Breast epithelium (tissue), 4 donors: ENCODE measurements around the gene CLASP1. TPM values are rescaled to one million over a fixed set of nuclear protein-coding genes. Genes with fewer than 3 reads are reported as not detected.
"Not testable (repeated sequence)": the region's sequence is repeated elsewhere in the genome, so short reads cannot be mapped to it uniquely, and the experiment has no call there.

Source experiments
- DNase-seq, 2 donors: peaks; one replicate each; pipeline ENCODE4 v3.0.0-alpha.2; 2019; ENCODE audit warnings: low spot score in 2 of 2
- H3K27ac ChIP-seq, 2 donors: fragments of 200-600 bp; sonication (generic) in 1 of 2; one replicate each; pipeline ENCODE4 v1.5.1; 2016 to 2019; ENCODE audit warnings: mild to moderate bottlenecking in 1 of 2
- H3K27me3 ChIP-seq, 2 donors: fragments of 200-600 bp; sonication (generic) in 1 of 2; one replicate each; pipeline versions ENCODE4 v1.5.1 to v1.6.0; 2017 to 2019; ENCODE audit warnings: control low read depth in 1 of 2, mild to moderate bottlenecking in 1 of 2
- H3K36me3 ChIP-seq: fragments of 200-600 bp; one replicate; pipeline ENCODE4 v1.5.1; 2019
- H3K4me1 ChIP-seq, 2 donors: fragments of 200-600 bp; sonication (generic); one replicate each; pipeline ENCODE4 v1.5.1; 2016 to 2019; ENCODE audit warnings: control low read depth in 1 of 2
- H3K4me3 ChIP-seq, 3 donors: fragments of 200-600 bp; sonication (generic); 1 replicate in 2 of 3; 2 replicates in 1 of 3; pipeline ENCODE4 v1.5.1; 2016 to 2019; ENCODE audit warnings: mild to moderate bottlenecking in 3 of 3, moderate library complexity in 2 of 3
- H3K9me3 ChIP-seq, 2 donors: fragments of 200-600 bp; sonication (generic) in 1 of 2; one replicate each; pipeline ENCODE4 v1.5.1; 2016 to 2019; ENCODE audit warnings: control low read depth in 1 of 2
- POLR2A ChIP-seq: fragments of 450-650 bp; IDR thresholded peaks from one replicate; pipeline ENCODE4 v1.6.1; 2016; ENCODE audit warnings: antibody characterized with exemption, mild to moderate bottlenecking, moderate library complexity
- POLR2AphosphoS5 ChIP-seq, 3 donors: sonication (generic); formaldehyde crosslinking; IDR thresholded peaks; one replicate each; pipeline ENCODE4 v1.6.1; 2017; ENCODE audit warnings: antibody characterized with exemption in 3 of 3
- intact Hi-C: fragments of 100-400 bp; cut with DNase I; formaldehyde crosslinking; loops from one replicate; pipeline ENCODE4 v1.15.1; 2023; ENCODE audit warnings: low total_unique reads
- total RNA-seq, 3 donors: library from RNA; depleted of rRNA; stranded (reverse); fragments of >200 nt; gene quantifications; one replicate each; pipeline ENCODE4 v1.1.0, GENCODE V29; 2016
- TF ChIP-seq, protein P1 (sequence below), 3 donors: fragments of 450-650 bp; IDR thresholded peaks; one replicate each; pipeline ENCODE4 v1.5.1; 2016 to 2017; ENCODE audit warnings: antibody characterized with exemption in 3 of 3, mild to moderate bottlenecking in 3 of 3, moderate library complexity in 3 of 3

Gene CLASP1
- total RNA-seq, 3 donors from 2014 or later: 80.3 to 106 (median 98.7) TPM

DNA sequence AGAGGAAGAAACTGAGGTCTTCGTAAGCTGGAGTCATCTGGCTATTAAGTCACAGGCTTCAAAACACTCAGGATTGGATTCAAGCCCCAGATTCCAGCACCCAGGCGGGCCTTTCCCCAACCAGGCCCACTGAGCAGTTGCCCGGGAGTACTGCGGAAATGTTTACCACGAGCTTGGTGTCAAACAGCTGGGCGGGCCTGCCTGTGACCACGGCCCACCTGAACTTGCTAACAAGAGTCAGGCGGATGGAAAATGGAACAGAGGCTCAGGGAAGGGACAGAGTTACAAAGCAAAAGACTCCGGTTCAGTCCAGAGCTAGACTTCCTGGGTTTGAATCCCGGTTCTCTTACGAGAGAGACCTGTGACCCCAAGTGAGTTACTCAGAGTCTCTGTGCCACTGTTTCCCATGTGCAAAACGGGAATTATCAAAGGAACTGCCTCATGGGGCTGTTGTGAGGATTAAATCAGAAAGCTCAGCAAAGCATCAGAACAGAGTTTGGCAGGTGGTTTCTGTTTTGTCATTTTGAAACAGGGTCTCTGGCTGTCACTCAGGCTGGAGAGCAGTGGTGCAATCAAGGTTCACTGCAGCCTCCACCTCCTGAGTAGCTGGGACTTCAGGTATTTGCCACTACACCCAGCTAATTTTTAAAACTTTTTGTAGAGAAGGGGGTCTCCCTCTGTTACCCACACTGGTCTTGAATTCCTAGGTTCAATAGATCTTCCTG, 315.3 kb downstream of the CLASP1 start:
- H3K27me3 ChIP-seq: no peaks in the 10 kb centered on the region
- no peaks in the 10 kb centered on the region for H3K4me1 ChIP-seq
- no peak overlapping the region for H3K4me3 ChIP-seq
- no peaks in the 10 kb centered on the region for H3K36me3 ChIP-seq
- intact Hi-C loops: no loop called here
- H3K9me3 ChIP-seq: no peaks in the 10 kb centered on the region
- no peak overlapping the region for H3K27ac ChIP-seq
- no peak for DNase-seq
- TF ChIP-seq POLR2AphosphoS5 (IDR thresholded peaks at IDR 0.05) (no peak), POLR2A (no peak)
- TF ChIP-seq, protein P1, sequence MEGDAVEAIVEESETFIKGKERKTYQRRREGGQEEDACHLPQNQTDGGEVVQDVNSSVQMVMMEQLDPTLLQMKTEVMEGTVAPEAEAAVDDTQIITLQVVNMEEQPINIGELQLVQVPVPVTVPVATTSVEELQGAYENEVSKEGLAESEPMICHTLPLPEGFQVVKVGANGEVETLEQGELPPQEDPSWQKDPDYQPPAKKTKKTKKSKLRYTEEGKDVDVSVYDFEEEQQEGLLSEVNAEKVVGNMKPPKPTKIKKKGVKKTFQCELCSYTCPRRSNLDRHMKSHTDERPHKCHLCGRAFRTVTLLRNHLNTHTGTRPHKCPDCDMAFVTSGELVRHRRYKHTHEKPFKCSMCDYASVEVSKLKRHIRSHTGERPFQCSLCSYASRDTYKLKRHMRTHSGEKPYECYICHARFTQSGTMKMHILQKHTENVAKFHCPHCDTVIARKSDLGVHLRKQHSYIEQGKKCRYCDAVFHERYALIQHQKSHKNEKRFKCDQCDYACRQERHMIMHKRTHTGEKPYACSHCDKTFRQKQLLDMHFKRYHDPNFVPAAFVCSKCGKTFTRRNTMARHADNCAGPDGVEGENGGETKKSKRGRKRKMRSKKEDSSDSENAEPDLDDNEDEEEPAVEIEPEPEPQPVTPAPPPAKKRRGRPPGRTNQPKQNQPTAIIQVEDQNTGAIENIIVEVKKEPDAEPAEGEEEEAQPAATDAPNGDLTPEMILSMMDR (IDR thresholded peaks at IDR 0.05): no peak

GRCh38 chr2:121333231-121333630, 316.0 kb downstream of the CLASP1 start:
- no peaks in the 10 kb centered on the region for H3K27me3 ChIP-seq
- H3K4me3 ChIP-seq: no peak overlapping the region
- TF ChIP-seq POLR2AphosphoS5 (IDR thresholded peaks at IDR 0.05): no peak
- TF ChIP-seq, protein P1 (IDR thresholded peaks at IDR 0.05): no peak
- no peak for TF ChIP-seq POLR2A
- no peaks in the 10 kb centered on the region for H3K4me1 ChIP-seq
- no peak for DNase-seq
- no peaks in the 10 kb centered on the region for H3K9me3 ChIP-seq
- no peaks in the 10 kb centered on the region for H3K36me3 ChIP-seq
- intact Hi-C loops: no loop called here
- no peak overlapping the region for H3K27ac ChIP-seq

DNA sequence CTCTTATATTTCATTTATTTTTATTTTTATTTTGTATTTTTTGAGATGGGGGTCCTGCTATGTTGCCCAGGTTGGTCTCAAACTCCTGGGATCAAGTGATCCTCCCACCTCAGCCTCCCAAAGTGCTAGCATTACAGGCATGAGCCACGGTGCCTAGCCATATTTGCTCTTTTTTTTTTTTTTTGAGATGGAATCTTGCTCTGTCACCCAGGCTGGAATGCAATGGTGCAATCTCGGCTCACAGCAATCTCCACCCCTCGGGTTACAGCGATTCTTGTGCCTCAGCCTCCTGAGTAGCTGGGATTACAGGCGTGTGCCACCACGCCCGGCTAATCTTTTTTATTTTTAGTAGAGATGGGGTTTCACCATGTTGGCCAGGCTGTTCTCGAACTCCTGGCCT, 317.9 kb downstream of the CLASP1 start:
- intact Hi-C loops, H3K27me3 ChIP-seq, H3K4me3 ChIP-seq, H3K27ac ChIP-seq, H3K9me3 ChIP-seq, H3K36me3 ChIP-seq, DNase-seq, H3K4me1 ChIP-seq: not testable (repeated sequence)

- DNase-seq: no peak
- Histone ChIP-seq H3K36me3 (no peaks in the 10 kb centered on the region), H3K9me3 (no peaks in the 10 kb centered on the region), H3K4me1 (no peaks in the 10 kb centered on the region), H3K4me3 (no peak overlapping the region), H3K27me3 (no peaks in the 10 kb centered on the region), H3K27ac (no peak overlapping the region)
- TF ChIP-seq, protein P1 (IDR thresholded peaks at IDR 0.05): no peak
- no peak for TF ChIP-seq POLR2A
- TF ChIP-seq POLR2AphosphoS5 (IDR thresholded peaks at IDR 0.05): no peak
- intact Hi-C loops: no loop called here
These were observed 318.3 kb downstream of the CLASP1 start for GRCh38 chr2:121330921-121331320.

DNA sequence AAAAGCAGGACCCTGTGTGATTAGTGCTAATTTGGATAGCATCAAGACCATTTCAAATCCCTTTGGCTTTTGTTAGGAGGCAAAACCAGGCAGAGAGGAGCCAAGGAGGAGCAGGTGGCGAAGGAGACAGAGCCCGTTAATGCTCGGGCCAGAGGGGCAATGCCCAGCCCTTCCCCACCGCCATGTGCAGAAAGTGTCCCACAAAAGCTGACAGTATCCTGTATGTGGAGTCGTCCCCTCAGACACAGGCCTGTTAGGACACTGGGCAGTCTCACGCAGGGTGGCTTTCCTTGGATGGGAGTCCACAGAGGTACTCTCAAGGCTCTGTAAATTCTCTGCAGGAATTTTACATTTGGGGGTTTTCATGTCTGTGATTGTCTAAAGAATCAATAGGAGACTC, 319.5 kb downstream of the CLASP1 start:
- no peaks in the 10 kb centered on the region for H3K27me3 ChIP-seq
- no peaks in the 10 kb centered on the region for H3K4me1 ChIP-seq
- intact Hi-C loops: no loop called here
- H3K9me3 ChIP-seq: no peaks in the 10 kb centered on the region
- H3K27ac ChIP-seq: no peak overlapping the region
- no peaks in the 10 kb centered on the region for H3K36me3 ChIP-seq
- TF ChIP-seq POLR2A (no peak), POLR2AphosphoS5 (IDR thresholded peaks at IDR 0.05) (no peak)
- TF ChIP-seq, protein P1 (IDR thresholded peaks at IDR 0.05): no peak
- H3K4me3 ChIP-seq: no peak overlapping the region
- DNase-seq: no peak
